Bronchial epithelial cell (primary cell): ENCODE measurements around the gene PTCD3. TPM values are rescaled to one million over a fixed set of nuclear protein-coding genes. Genes with fewer than 3 reads are reported as not detected.

Source experiments
- DNase-seq: peaks from one replicate; pipeline ENCODE4 v3.0.0-alpha.2; 2010; ENCODE audit warnings: low read depth
- FAIRE-seq: peaks from 2 replicates; lab custom pipeline; 2011; peaks lifted over from hg19 to GRCh38; lab: Jason Lieb, UNC
- H3K27me3 ChIP-seq: 2 replicates; pipeline ENCODE4 v1.5.1; 2011; ENCODE audit warnings: low read length; ENCODE audit not compliant: control insufficient read depth, insufficient read depth
- H3K36me3 ChIP-seq: 2 replicates; pipeline ENCODE4 v1.5.1; 2011; ENCODE audit warnings: low read length; ENCODE audit not compliant: control insufficient read depth, insufficient read depth
- H3K4me3 ChIP-seq: 2 replicates; pipeline ENCODE4 v1.5.1; 2011; ENCODE audit warnings: mild to moderate bottlenecking, low read depth, low read length, control low read depth
- total RNA-seq: library from RNA; depleted of rRNA; stranded (reverse); fragments of >200 nt; gene quantifications from 2 replicates; pipeline ENCODE4 v1.2.1, GENCODE V29; 2014
- TF ChIP-seq, protein P1 (sequence below): IDR thresholded peaks from 2 replicates; pipeline ENCODE4 v1.5.1; 2011; ENCODE audit warnings: mild to moderate bottlenecking, moderate library complexity, low read length, control low read depth, inconsistent platforms; ENCODE audit not compliant: insufficient read depth, severe bottlenecking

Gene PTCD3
- total RNA-seq, 1 donor from 2014 or later, result 48.4 TPM

- H3K27me3 ChIP-seq, result no peaks in the 10 kb centered on the region
- DNase-seq, result no peak
- peaks cover 6% of the 10 kb centered on the region for H3K36me3 ChIP-seq
- no peak for FAIRE-seq
- H3K4me3 ChIP-seq, result no peak overlapping the region
- TF ChIP-seq, protein P1, sequence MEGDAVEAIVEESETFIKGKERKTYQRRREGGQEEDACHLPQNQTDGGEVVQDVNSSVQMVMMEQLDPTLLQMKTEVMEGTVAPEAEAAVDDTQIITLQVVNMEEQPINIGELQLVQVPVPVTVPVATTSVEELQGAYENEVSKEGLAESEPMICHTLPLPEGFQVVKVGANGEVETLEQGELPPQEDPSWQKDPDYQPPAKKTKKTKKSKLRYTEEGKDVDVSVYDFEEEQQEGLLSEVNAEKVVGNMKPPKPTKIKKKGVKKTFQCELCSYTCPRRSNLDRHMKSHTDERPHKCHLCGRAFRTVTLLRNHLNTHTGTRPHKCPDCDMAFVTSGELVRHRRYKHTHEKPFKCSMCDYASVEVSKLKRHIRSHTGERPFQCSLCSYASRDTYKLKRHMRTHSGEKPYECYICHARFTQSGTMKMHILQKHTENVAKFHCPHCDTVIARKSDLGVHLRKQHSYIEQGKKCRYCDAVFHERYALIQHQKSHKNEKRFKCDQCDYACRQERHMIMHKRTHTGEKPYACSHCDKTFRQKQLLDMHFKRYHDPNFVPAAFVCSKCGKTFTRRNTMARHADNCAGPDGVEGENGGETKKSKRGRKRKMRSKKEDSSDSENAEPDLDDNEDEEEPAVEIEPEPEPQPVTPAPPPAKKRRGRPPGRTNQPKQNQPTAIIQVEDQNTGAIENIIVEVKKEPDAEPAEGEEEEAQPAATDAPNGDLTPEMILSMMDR, result no peak
Measured at GRCh38 chr2:86143307-86143706, 37.3 kb downstream of the PTCD3 start.

- DNase-seq, result no peak
Measured at GRCh38 chr2:86143926-86144685, 38.1 kb downstream of the PTCD3 start.

DNA sequence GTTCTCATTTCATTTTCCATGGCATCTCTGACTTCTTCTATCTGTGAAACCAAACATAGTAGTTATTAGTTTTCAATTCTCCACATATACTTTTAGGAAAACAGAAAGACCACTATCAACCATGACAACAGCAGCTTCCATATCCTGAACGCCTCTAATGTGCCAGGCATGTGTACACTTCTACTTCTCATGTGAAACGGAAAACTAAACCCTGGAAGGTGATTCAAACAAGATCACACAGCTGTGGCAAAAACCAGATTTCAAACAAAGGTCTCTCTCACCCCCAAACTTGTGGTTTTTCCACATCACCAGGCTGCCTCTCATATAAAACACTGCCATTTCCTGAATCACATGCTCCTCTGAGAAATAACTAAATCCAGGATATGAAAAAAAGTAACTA is 41.8 kb downstream of the PTCD3 start:
- DNase-seq (no peak), FAIRE-seq (no peak)
- Histone ChIP-seq H3K4me3 (no peak overlapping the region), H3K36me3 (peaks cover 16% of the 10 kb centered on the region), H3K27me3 (no peaks in the 10 kb centered on the region)
- TF ChIP-seq, protein P1, result no peak

More at GRCh38 chr2:86143926-86144685, 38.1 kb downstream of the PTCD3 start:
- Histone ChIP-seq H3K4me3 (no peak overlapping the region), H3K27me3 (no peaks in the 10 kb centered on the region), H3K36me3 (peaks cover 5% of the 10 kb centered on the region)
- TF ChIP-seq, protein P1, result no peak
- no peak for FAIRE-seq

GRCh38 chr2:86150502-86150901 is 44.5 kb downstream of the PTCD3 start:
- TF ChIP-seq, protein P1, result no peak
- no peaks in the 10 kb centered on the region for H3K27me3 ChIP-seq
- no peak overlapping the region for H3K4me3 ChIP-seq
- DNase-seq, result no peak
- peaks cover 13% of the 10 kb centered on the region for H3K36me3 ChIP-seq
- no peak for FAIRE-seq

DNA sequence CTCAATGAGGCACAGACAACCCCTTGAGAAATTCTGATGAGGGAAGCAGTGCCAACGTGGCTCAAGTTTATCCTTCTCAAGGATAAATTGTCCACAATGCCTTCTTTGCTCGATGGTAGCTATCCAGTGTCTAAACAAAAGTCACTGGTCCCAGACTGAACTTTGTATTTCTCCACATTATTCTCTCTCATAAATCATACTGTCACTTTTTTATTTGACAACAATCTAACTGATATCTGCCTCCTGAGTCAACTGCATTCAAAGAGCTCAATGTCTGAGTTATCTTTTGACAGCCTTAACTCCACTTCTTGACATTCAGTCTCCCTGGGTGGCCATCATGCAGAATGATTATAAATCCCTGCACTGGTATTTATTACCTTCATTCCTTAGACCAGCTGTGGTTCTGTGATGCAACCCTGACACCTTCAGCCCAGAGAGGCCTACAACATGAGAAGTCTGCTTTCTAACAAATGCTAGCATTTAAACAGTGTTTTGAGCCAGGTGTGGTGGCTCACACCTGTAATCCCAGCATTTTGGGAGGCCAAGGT is 51.0 kb downstream of the PTCD3 start:
- no peak for DNase-seq
- TF ChIP-seq, protein P1, result no peak
- FAIRE-seq, result no peak
- Histone ChIP-seq H3K4me3 (no peak overlapping the region), H3K27me3 (no peaks in the 10 kb centered on the region), H3K36me3 (peaks cover 8% of the 10 kb centered on the region)

DNA sequence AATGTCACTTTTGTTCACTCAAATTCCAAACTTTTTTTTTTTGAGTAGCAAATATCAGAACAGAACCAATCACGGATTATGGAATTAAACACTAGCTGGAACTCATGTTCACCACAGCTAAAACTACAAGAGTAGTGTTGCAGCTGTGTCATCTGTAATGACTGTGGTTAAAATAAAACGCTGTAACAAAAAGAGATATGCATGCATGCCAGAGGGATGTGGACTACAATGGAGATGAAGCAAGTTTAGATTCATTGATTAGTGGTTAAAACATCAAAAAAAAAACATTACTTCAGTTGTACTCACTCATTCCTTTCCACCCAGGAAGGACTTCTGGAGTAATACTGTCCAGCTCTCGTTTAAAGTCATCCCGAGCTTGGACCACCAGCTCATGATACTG is 52.3 kb downstream of the PTCD3 start:
- FAIRE-seq, result no peak
- Histone ChIP-seq H3K4me3 (no peak overlapping the region), H3K36me3 (peaks cover 11% of the 10 kb centered on the region)

More for the DNA sequence above, 52.3 kb downstream of the PTCD3 start:
- no peaks in the 10 kb centered on the region for H3K27me3 ChIP-seq
- DNase-seq, result no peak
- TF ChIP-seq, protein P1, result no peak
